HG03139 (cell line): ENCODE measurements around the gene TAOK1.
A peak's percentile ranks its signal among the peaks of the same experiment; 100 is the strongest.

ENCODE experiments used
- ATAC-seq: cut with Tn5 transposase; IDR thresholded peaks from one replicate; pipeline ENCODE4 v1.9.1; 2021; ENCODE audit not compliant: unreplicated experiment

TAOK1 gene

DNA sequence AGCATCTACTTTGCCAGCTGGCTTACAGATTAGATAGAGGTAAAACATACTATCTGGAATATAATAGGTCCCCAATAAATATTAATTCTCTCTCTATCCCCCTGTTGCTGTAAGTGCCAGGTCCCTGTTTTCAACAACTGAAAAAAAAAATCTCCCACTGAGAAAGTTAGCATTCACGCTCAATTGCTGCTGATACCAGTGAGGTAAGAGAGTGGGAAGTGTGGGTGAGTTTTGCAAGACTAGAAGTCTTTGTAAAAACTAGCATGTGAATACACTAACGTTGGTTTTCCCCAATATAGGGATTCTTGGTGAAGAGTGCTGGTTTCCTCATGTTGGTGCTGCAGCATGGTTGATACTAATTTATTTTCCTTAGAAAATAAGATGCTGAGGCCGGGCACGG lies 11.7 kb upstream of the TAOK1 start:
- ATAC-seq: no peak

DNA sequence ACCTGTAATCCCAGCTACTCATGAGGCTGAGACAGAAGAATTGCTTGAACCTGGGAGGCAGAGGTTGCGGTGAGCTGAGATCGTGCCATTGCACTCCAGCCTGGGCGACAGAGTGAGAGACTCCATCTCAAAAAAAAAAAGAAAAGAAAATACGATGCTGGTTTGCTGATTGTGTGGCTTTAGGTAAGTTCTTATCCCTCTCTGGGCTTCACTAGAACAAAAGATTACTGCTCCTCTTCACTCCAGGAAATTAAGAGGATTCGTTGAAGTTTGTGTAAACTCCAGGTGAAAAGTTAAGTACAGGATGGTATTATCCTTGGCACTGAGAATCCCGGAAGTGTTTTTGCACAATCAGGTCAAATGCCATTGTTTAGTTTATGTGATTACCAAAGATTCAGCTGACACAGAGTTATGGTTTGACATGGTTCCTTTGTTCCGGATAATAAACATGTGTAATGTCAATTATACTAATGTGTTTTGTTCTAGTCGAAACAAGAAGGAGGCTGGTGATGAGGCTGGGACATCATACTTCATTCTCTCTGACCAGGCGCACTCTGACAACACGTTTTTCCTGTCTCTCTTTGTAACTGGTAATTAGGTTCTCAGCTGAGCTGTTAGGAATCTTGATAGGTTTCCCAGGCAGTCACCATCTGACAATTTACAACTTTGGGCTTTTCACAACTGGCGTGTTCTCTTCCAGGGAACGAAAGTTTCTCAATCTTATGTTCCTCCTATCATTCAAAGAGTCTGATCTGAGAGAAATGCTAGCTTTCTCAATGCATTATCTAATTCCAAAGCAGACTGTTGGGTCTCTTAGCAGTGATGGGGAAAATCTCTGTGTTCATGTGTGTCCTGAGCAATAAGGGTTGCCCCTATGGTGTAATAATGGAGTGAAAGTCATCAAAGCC lies 10.8 kb upstream of the TAOK1 start:
- no peak for ATAC-seq

DNA sequence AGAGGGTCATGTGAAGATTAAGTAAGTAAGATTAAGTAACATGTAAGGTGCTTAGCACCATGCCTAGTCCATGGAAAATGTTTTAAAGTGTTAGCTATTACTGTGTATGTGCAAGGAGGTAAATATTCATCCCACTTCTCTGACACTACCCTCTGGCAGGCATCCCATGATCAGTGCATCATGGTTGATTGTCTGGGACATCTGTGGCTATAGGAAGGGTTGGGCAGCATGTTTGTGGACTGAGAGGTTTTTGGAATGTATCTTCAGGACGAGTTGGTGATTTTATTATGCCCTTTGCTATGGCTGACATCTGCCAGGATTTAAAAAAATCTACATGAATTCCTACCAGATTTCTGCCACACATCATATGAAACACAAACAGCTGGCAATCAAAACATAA lies 6.5 kb upstream of the TAOK1 start:
- no peak for ATAC-seq

DNA sequence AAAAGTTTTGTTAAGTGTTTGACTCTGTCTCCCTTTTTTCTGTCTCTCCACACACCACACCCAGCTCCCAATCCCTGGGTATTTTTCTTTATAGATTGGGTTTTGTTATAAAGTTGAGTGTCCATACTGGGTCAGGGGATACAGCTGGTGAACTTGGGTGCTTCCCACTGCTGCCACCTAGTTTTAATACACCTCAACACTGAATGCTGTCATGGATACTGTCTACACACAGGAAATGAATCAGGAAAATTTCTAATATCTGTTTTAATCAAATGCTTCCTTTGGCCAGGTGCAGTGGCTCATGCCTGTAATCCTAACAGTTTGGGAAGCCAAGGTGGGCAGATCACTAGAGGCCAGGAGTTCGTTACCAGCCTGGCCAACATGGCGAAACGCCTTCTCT lies 5.3 kb upstream of the TAOK1 start:
- no peak for ATAC-seq

DNA sequence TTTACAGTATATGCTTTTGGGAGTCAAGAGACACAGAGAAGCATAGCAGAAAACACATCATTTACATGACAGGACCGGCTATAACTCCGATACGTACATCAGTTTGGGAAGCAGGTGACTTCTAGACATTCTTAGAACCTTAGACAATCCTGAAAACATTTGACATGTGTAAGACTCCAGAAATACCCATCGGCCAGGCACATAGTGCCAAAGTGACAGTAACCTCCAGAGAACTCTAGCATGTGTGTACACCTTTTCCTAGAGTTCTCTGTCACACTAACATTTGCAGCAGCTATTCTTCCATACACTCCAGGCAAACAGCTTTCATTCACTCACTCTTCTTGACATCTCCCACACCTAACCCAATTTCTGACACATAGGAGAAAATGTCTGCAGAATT lies 3.4 kb upstream of the TAOK1 start:
- ATAC-seq: no peak

DNA sequence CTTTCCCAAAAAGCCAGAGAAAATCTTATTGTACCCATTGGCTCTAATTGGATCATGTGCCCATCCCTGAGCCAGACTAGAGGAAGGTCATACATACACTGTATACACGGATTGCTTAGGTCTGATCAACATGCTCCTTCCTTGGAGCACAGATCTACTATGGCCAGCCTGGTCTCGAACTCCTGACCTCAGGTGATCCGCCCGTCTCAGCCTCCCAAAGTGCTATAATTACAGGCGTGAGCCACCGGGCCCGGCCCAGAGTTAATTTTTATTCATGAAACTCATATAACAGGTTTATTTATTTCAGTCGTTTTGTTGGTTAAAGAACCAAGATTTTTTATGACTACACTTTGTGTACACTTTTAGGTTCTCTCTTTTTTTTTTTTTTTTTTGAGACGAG lies 1.2 kb upstream of the TAOK1 start:
- no peak for ATAC-seq

DNA sequence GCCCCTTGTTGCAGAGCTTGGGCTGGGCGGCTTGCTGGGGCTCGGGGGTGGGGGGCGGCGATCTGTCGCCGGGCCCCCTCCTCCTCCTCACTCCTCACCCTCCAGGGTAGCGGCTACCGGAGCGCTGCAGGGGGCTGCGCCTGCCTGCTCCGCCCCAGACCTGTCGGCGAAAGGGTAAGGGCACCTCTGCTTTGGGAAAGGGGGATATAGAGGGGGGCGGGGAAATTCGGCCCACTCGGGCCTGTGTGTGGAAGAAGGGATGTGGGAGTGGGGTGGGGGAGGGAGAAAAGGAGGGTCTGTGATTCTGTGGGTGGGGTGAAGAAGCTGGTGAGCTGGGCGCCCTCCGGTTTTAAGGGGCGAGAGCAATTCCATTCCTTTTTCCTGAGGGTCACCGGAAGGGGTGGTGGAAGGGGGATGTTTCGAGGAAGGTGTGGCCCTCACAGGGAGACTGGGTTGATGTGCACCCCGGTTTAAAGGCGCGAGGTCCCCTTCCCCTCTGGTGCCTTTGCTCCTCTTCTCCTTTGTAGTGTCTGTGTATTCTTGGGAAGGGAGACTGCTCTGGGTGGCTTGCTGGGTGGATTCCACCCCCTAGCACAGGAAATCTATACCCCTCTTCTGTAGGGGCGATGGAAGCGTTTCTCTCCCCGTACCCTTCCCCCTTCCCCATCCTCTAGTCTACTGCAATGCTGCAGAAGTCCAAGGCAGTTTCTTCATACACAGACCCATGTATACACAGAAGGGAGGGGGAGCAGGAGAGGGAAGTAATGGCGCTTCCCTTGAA lies 878 bp downstream of the TAOK1 start:
- peak; percentile 11 for ATAC-seq

DNA sequence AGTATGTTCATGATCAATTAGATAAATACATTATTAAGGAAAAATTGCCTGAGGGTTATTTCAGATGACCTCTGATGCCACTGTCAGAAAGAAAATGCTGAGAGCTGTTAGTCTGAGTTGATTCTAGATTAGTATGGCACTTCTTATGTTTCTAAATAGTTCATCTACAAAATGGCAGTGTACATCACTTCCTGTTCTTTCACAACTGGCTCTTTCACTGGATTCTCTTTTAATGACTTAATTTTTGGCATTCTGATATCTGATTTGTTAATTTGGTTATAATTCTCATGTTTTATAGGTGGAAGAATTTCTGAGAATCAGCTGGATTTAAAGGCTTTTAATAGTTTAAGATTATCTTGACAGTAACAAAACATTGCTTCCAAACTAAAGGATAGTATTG lies 3.3 kb downstream of the TAOK1 start:
- no peak for ATAC-seq

DNA sequence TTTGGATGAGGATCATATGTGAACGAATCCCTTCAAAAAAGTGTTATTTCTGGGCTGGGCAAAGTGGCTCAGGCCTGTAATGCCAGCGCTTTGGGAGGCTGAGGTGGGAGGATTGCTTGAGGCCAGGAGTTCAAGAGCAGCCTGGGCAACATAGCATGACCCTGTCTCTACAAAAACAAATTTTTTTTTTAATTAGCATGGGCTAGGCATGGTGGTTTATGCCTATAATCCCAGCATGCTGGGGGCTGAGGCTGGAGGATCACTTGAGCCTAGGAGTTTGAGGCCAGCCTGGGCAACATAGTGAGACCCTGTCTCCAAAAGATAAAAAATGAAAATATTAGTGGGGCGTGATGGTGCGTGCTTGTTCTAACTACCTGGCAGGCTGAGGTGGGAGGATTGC lies 4.6 kb downstream of the TAOK1 start:
- no peak for ATAC-seq

DNA sequence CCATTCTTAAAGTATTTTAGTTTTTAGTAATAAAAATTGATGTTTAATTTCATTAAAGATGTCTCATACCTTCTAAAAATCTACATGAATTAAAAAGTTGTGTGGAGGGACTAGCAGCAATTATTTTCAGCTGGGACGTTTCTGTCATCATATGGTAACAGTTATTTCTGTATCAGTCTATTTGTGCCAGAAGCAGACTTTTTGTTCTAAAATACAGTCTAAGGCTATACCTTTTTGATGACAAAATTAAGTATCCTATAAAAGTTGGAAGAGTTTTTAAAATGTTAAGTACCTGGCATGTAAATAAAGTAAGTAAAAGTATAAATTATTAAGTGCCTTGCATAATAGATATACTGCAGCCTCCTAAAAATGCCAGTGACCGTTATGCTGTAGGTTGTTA lies 5.9 kb downstream of the TAOK1 start:
- ATAC-seq: no peak

DNA sequence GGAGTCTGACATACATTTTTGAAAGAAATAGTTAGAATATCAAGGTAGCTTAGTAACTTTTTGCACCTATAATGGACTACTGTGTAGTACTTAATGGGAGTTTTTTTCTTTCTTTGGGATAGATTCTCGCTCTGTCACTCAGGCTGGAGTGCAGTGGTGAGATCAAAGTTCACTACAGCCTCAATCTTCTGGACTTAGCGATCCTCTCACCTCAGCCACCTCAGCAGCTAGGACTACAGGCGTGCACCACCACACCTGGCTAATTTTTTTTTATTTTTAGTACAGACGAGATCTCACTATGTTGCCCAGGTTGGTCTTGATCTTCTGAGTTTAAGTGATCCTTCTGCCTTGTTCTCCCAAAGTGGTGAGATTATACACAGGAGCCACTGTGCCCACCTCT lies 9.5 kb downstream of the TAOK1 start:
- ATAC-seq: no peak

DNA sequence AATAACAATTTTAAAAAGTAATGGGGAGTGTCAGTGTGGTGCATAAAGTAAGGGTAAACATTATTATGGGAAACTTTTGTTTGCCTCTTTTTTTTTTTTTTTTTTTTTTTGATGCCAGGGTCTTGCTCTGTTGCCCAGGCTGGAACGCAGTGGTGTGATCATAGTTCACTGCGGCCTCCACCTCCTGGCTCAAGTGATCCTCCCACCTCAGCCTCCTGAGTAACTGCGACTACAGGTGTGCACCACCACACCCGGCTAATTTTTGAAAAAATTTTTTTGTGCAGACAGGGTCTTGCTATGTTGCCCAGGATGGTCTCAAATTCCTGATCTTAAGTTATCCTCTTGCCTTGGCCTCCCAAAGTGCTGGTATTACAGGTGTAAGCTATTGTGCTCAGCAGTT lies 10.7 kb downstream of the TAOK1 start:
- ATAC-seq: no peak

DNA sequence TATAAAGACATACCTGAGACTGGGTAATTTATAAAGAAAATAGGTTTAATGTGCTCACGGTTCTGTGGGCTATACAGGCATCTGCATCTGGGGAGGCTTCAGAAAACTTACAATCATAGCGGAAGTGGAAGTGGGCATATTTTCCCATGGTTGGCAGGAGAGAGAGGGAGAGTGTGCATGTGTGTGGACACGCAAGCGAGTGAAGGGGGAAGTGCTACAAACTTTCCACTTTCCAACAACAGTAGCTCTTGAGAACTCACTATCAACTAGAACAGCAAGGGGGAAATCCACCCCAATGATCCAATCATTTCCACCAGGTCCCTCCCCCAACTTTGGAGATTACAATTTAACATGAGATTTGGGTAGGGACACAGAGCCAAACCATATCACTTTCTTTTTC lies 11.1 kb downstream of the TAOK1 start:
- ATAC-seq: no peak

DNA sequence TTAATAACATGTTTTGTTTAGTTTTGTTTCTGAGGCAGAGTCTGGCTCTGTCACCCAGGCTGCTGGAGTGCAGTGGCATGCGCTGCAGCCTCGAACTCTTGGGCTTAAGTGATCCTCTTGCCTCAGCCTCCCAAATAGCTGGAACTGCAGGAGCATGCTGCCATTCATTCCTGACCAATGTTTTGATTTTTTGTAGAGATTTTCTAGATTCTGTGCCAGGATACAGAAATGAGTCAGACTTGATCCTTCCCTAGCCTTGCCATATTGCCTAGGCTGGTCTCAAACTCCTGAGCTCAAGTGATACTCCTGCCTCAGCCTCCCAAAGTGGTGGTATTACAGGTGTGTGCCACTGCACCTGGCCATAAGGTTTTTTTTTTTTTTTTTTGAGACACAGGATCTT lies 17.7 kb downstream of the TAOK1 start:
- no peak for ATAC-seq

DNA sequence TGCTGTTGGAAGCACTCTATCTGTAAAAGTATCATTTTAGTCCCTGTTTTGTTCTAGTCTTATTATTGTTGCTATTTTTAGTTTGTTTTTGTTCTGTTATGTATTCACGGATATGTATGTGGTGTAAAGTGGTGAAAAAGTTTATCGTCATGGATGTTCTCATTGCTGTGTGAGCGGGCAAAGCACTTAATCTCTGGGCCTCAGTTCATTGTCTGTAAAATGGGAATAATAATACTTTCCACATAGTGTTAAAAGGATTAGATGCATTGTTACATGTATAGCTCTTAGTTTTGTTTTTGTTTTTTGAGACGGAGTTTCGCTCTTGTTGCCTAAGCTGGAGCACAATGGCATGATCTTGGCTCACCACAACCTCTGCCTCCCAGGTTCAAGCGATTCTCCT lies 19.8 kb downstream of the TAOK1 start:
- ATAC-seq: no peak

DNA sequence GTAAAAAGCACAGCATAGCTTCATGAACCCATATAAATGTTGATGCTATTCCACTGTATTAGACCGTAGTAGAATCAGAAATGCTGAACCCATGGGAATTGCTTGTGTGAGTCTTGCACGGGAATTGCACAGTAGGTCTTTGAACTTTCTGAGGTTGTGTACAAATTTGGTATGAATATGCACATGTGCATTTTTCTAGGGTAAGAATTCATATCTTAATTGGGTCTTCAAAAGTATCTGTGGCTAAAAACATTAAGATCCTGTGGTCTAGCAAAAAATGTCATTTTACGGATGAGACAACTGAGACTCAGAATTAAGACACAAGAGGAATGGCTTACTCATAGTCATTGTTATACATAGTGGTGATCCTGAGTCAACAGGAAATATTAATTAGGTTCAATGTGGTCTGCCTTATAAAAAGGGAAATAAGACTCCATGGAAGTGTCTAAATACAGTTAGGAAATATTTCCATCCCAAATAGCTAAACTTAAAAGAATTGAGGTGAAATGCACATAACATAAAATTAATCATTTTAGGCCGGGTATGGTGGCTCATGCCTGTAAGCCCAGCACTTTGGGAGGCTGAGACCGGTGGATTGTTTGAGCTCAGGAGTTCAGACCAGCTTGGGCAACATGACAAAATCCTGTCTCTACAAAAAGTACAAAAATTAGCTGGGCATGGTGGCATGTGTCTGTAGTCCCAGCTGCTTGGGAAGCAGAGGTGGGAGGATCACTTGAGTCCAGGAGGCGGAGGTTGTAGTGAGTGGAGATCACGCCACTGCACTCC lies 22.8 kb downstream of the TAOK1 start:
- no peak for ATAC-seq

DNA sequence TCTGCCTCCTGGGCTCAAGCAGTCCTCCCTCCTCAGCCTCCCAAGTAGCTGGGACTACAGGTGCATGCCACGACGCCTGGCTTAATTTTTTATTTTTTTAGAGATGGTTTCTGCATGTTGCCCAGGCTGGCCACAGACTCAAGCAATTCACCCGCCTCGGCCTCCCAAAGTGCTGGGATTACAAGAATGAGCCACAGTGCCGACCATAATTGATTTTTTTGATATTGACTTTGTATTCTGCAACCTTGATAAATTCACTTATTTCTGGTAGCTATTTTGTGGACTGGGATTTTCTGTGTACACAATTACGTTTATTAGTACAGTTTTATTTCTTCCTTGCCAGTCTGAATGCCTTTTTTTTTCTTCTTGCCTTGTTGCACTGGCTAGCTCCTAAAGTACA lies 30.0 kb downstream of the TAOK1 start:
- ATAC-seq: no peak

DNA sequence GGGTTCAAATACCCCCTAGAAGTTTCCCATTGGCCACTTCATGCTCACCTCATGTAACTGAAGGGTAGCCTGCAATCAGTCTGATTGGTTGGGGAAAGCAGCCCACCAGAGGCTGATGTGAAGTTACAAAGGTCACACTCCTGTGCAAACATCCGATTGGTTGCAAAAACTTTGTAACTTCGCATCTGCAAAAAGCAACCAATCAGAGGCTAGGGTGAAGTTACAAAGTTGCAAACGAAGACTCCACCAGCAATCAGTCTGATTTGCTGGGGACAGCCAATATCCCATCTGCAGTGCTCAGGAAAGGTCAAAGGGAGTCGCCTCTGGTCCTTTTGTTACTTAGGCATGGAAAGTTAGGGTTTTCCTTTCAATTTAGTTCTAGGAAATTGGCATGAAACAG lies 40.1 kb downstream of the TAOK1 start:
- ATAC-seq: no peak

DNA sequence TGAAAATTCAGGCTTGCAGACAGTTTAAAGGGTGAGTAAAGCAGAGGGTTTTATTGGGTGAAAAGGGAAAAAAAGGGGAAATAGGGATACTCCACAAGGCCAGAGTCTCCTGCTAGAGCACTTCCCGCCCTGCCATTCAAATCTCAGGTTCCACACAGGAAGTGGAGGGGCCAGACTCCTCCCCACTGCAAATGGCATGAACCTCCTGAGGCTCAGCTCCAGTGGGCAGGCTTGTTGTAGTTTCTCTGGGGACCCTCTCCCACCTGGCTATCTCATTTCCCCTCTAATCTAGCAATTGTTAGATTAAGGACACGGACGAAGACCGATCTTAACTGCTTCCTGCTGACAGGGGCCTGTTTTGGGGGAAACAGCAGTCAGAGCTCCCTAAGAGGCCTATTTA lies 43.4 kb downstream of the TAOK1 start:
- no peak for ATAC-seq

DNA sequence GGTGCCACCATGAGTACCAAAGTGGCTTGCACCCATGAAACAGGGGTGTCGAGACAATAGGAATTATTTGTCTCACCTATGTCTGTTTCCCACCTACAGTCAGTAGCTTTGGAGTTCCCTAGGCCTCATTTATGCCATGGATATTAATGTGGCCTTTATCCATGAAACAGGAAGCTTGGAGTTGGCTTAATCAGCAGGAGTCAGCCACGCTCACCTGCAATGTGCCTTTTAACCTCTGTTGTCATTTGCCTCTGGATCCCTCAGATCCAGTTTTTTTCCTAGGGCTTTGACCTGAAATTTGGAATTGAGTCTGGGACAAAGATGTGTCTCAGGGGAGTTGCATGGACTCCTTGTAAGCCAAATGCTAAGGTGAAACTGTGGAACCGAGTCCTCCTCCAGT lies 44.4 kb downstream of the TAOK1 start:
- no peak for ATAC-seq

DNA sequence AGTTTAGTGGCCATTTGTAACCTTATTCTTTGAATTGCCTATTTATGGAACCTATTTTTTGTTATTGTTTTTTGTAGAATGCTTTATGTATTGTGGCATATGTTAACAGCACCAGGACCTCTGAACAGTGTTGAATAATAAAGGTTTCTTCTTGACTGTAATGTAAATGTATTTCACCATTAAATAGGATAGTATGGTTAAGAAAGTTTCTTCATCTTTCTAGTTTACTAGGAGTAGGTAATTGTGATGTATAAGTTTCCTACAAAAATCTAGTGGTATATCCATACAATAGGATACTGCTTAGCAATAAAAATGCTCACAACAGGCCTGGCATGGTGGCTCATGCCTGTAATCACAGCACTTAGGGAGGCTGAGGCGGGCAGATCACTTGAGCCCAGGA lies 52.3 kb downstream of the TAOK1 start:
- ATAC-seq: no peak
